Measurements from ENCODE around the gene MMP15. TPM values are rescaled to one million over a fixed set of nuclear protein-coding genes. Genes with fewer than 3 reads are reported as not detected.

MMP15 gene
- total RNA-seq, 1 donor from 2014 or later, result 15.4 TPM

DNA sequence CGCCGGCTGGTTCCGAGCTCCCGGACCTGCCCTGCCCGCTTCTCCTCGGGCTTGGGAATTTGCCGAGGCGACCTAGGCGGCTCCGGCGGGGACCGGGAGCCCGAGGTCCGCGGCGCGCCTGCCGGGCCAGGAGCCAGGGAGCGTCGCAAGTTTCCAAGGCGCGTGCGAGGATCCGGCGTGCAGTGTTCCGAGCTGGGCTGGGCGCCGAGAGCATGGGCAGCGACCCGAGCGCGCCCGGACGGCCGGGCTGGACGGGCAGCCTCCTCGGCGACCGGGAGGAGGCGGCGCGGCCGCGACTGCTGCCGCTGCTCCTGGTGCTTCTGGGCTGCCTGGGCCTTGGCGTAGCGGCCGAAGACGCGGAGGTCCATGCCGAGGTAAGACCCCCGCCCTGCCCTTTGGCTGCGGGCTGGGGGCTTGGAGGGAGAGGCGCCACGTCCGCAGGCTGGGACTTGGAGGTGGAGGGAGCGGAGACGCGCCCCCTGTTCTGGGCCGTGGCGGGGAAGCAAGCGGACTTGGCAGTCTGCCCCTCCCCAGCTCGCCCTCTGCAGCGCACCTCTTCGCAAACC is 668 bp downstream of the MMP15 start:
- TF ChIP-seq, protein P1, sequence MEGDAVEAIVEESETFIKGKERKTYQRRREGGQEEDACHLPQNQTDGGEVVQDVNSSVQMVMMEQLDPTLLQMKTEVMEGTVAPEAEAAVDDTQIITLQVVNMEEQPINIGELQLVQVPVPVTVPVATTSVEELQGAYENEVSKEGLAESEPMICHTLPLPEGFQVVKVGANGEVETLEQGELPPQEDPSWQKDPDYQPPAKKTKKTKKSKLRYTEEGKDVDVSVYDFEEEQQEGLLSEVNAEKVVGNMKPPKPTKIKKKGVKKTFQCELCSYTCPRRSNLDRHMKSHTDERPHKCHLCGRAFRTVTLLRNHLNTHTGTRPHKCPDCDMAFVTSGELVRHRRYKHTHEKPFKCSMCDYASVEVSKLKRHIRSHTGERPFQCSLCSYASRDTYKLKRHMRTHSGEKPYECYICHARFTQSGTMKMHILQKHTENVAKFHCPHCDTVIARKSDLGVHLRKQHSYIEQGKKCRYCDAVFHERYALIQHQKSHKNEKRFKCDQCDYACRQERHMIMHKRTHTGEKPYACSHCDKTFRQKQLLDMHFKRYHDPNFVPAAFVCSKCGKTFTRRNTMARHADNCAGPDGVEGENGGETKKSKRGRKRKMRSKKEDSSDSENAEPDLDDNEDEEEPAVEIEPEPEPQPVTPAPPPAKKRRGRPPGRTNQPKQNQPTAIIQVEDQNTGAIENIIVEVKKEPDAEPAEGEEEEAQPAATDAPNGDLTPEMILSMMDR (IDR thresholded peaks at IDR 0.05; ENCODE audit: insufficient read depth, low read depth, low read length), result no peak
- TF ChIP-seq EZH2 (IDR thresholded peaks at IDR 0.05; ENCODE audit: insufficient read depth, low read length), result no peak
- peak overlapping the region; percentile 85 for H3K4me2 ChIP-seq (ENCODE audit: low read length)
- no peaks in the 10 kb centered on the region for H3K9me3 ChIP-seq (ENCODE audit: insufficient read depth, low read depth, low read length)
- no peaks in the 10 kb centered on the region for H3K36me3 ChIP-seq (ENCODE audit: insufficient read depth, low read length)
- Mint-ChIP-seq H3K27me3 (ENCODE audit: low read depth, unreplicated experiment) (peaks cover 9% of the 10 kb centered on the region), H3K27ac (ENCODE audit: unreplicated experiment) (no peak overlapping the region), H3K4me1 (ENCODE audit: low read depth, unreplicated experiment) (peaks cover 13% of the 10 kb centered on the region), H3K4me3 (ENCODE audit: unreplicated experiment) (peak overlapping the region; percentile 71), H3K36me3 (ENCODE audit: low read depth, unreplicated experiment) (no peaks in the 10 kb centered on the region), H3K9me3 (ENCODE audit: unreplicated experiment) (no peaks in the 10 kb centered on the region)
- peaks cover 20% of the 10 kb centered on the region for H4K20me1 ChIP-seq (ENCODE audit: insufficient read depth, low read length)
- peaks cover 22% of the 10 kb centered on the region for H3K27me3 ChIP-seq (ENCODE audit: insufficient read depth, low read length)
- H2AFZ ChIP-seq (ENCODE audit: low read depth, low read length), result peak overlapping the region; percentile 75
- H3K4me3 ChIP-seq (ENCODE audit: insufficient read depth, low read depth, low read length), result peak overlapping the region; percentile 41
- peaks cover 30% of the 10 kb centered on the region for H3K4me1 ChIP-seq (ENCODE audit: insufficient read depth, low read length)
- H3K27ac ChIP-seq (ENCODE audit: low read depth, low read length), result no peak overlapping the region
- no peak overlapping the region for H3K9ac ChIP-seq (ENCODE audit: low read length)
- no peaks in the 10 kb centered on the region for H3K79me2 ChIP-seq (ENCODE audit: insufficient read depth, low read length)
- DNase-seq (ENCODE audit: low read depth), result peak; percentile 28
- FAIRE-seq, result no peak

DNA sequence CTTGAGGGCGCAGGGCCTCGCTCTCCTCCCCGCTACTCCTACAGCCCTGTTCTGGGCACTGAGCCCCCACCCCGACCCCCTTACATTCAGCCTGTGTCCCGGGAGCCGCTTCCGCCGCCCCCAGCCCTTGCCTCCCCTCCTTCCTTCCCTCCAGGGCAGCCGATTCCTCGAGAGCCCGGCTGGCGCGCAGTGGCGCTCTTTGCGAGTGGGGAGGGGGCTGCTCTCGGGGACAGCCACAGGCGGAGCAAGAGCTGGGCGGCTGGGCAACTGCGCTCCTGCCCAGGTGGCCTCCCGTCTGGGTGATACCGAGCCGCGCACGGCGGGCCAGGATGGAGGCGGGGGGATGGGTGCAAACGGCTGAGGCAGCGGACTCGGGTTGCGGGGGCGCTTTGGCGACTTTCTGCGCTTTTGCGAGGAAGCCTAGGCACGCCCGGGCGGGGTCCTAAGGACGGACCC is 1.2 kb downstream of the MMP15 start:
- no peak overlapping the region for H3K27ac ChIP-seq (ENCODE audit: low read depth, low read length)
- H3K9me3 ChIP-seq (ENCODE audit: insufficient read depth, low read depth, low read length), result no peaks in the 10 kb centered on the region
- H3K4me2 ChIP-seq (ENCODE audit: low read length), result peak overlapping the region; percentile 85
- H3K9ac ChIP-seq (ENCODE audit: low read length), result no peak overlapping the region
- peaks cover 30% of the 10 kb centered on the region for H3K4me1 ChIP-seq (ENCODE audit: insufficient read depth, low read length)
- H3K36me3 Mint-ChIP-seq (ENCODE audit: low read depth, unreplicated experiment), result no peaks in the 10 kb centered on the region
- H3K4me3 ChIP-seq (ENCODE audit: insufficient read depth, low read depth, low read length), result peak overlapping the region; percentile 41
- peaks cover 9% of the 10 kb centered on the region for H3K27me3 Mint-ChIP-seq (ENCODE audit: low read depth, unreplicated experiment)
- no peaks in the 10 kb centered on the region for H3K9me3 Mint-ChIP-seq (ENCODE audit: unreplicated experiment)
- H3K27me3 ChIP-seq (ENCODE audit: insufficient read depth, low read length), result peaks cover 22% of the 10 kb centered on the region
- TF ChIP-seq EZH2 (IDR thresholded peaks at IDR 0.05; ENCODE audit: insufficient read depth, low read length), result no peak
- TF ChIP-seq, protein P1 (IDR thresholded peaks at IDR 0.05; ENCODE audit: insufficient read depth, low read depth, low read length), result no peak
- no peaks in the 10 kb centered on the region for H3K36me3 ChIP-seq (ENCODE audit: insufficient read depth, low read length)
- H3K79me2 ChIP-seq (ENCODE audit: insufficient read depth, low read length), result no peaks in the 10 kb centered on the region
- H3K4me3 Mint-ChIP-seq (ENCODE audit: unreplicated experiment), result peak overlapping the region; percentile 71
- peaks cover 12% of the 10 kb centered on the region for H3K4me1 Mint-ChIP-seq (ENCODE audit: low read depth, unreplicated experiment)
- H3K27ac Mint-ChIP-seq (ENCODE audit: unreplicated experiment), result no peak overlapping the region
- H2AFZ ChIP-seq (ENCODE audit: low read depth, low read length), result peak overlapping the region; percentile 75
- no peak for FAIRE-seq
- peaks cover 17% of the 10 kb centered on the region for H4K20me1 ChIP-seq (ENCODE audit: insufficient read depth, low read length)
- no peak for DNase-seq (ENCODE audit: low read depth)

All from astrocyte (in vitro differentiated cells and primary cell).